Trophoblast cell (in vitro differentiated cells and primary cell): Measurements from ENCODE around the gene MED10.

Experiments
- DNase-seq, 2 donors: peaks; one replicate each; pipeline ENCODE4 v3.0.0-alpha.2; 2016
- H2AFZ ChIP-seq: 2 replicates; pipeline ENCODE4 v1.6.1; 2013; ENCODE audit warnings: low read length, moderate library complexity, mild to moderate bottlenecking; ENCODE audit not compliant: insufficient read depth, poor library complexity
- H2AK5ac ChIP-seq: 2 replicates; pipeline ENCODE4 v1.6.1; 2013; ENCODE audit warnings: mild to moderate bottlenecking, low read length
- H2BK120ac ChIP-seq: 2 replicates; pipeline ENCODE4 v1.6.1; 2013; ENCODE audit warnings: low read length, mild to moderate bottlenecking, moderate library complexity; ENCODE audit not compliant: insufficient read depth, poor library complexity
- H2BK12ac ChIP-seq: 2 replicates; pipeline ENCODE4 v1.6.1; 2013; ENCODE audit warnings: mild to moderate bottlenecking, low read length, moderate library complexity
- H2BK5ac ChIP-seq: 2 replicates; pipeline ENCODE4 v1.6.1; 2013; ENCODE audit warnings: low read length, low read depth, moderate library complexity, mild to moderate bottlenecking; ENCODE audit not compliant: poor library complexity
- H3K14ac ChIP-seq: 2 replicates; pipeline ENCODE4 v1.6.1; 2013; ENCODE audit warnings: mild to moderate bottlenecking, low read length
- H3K18ac ChIP-seq: 2 replicates; pipeline ENCODE4 v1.6.1; 2013; ENCODE audit warnings: mild to moderate bottlenecking, low read length
- H3K23ac ChIP-seq: 2 replicates; pipeline ENCODE4 v1.6.1; 2013; ENCODE audit warnings: low read length
- H3K27ac ChIP-seq: 2 replicates; pipeline ENCODE4 v1.5.1; 2013; ENCODE audit warnings: low read depth, mild to moderate bottlenecking, inconsistent platforms, low read length, moderate library complexity
- H3K27me3 ChIP-seq: 2 replicates; pipeline ENCODE4 v1.6.1; 2013; ENCODE audit warnings: inconsistent platforms, mild to moderate bottlenecking, low read length, moderate library complexity; ENCODE audit not compliant: insufficient read depth
- H3K36me3 ChIP-seq, 2 experiments: 1 replicate in 1 of 2; 2 replicates in 1 of 2; pipeline ENCODE4 v1.6.1; 2013; ENCODE audit warnings: low read length in 2 of 2, mild to moderate bottlenecking in 2 of 2, moderate library complexity in 1 of 2; ENCODE audit not compliant: insufficient read depth in 2 of 2, control insufficient read depth in 1 of 2
- H3K4ac ChIP-seq: 2 replicates; pipeline ENCODE4 v1.6.1; 2013; ENCODE audit warnings: low read depth, mild to moderate bottlenecking, low read length, moderate library complexity
- H3K4me1 ChIP-seq, 2 experiments: 1 replicate in 1 of 2; 2 replicates in 1 of 2; pipeline ENCODE4 v1.6.1; 2013; ENCODE audit warnings: low read length in 2 of 2, mild to moderate bottlenecking in 2 of 2, moderate library complexity in 1 of 2; ENCODE audit not compliant: insufficient read depth in 2 of 2, control insufficient read depth in 1 of 2
- H3K4me2 ChIP-seq: 2 replicates; pipeline ENCODE4 v1.6.1; 2013; ENCODE audit warnings: inconsistent platforms, mild to moderate bottlenecking, low read length, moderate library complexity
- H3K4me3 ChIP-seq: 2 replicates; pipeline ENCODE4 v1.5.1; 2013; ENCODE audit warnings: mild to moderate bottlenecking, low read depth, low read length, inconsistent platforms
- H3K79me1 ChIP-seq: one replicate; pipeline ENCODE4 v1.6.1; 2013; ENCODE audit warnings: low read length
- H3K79me2 ChIP-seq: 2 replicates; pipeline ENCODE4 v1.6.1; 2013; ENCODE audit warnings: low read length, mild to moderate bottlenecking; ENCODE audit not compliant: control insufficient read depth, insufficient read depth, poor library complexity
- H3K9ac ChIP-seq: 2 replicates; pipeline ENCODE4 v1.6.1; 2013; ENCODE audit warnings: mild to moderate bottlenecking, low read length
- H3K9me3 ChIP-seq: 2 replicates; pipeline ENCODE4 v1.6.1; 2013; ENCODE audit warnings: low read depth, mild to moderate bottlenecking, control low read depth, inconsistent platforms, low read length; ENCODE audit not compliant: insufficient read depth
- H4K12ac ChIP-seq: 2 replicates; pipeline ENCODE4 v1.6.1; 2013; ENCODE audit warnings: low read depth, mild to moderate bottlenecking, low read length, moderate library complexity
- H4K8ac ChIP-seq: 2 replicates; pipeline ENCODE4 v1.6.1; 2013; ENCODE audit warnings: low read depth, mild to moderate bottlenecking, low read length, moderate library complexity
- H4K91ac ChIP-seq: one replicate; pipeline ENCODE4 v1.6.1; 2013; ENCODE audit warnings: low read depth, mild to moderate bottlenecking, low read length, moderate library complexity
- WGBS: extraction: QIAGEN DNeasy Blood & Tissue Kit; methylation state at CpG from one replicate; pipeline ENCODE4 v1.1.7; 2013; ENCODE audit warnings: missing lambda C conversion rate; ENCODE audit not compliant: insufficient read length, insufficient coverage; ENCODE audit errors: extremely low coverage; 5-methylcytosine and 5-hydroxymethylcytosine counted together

Gene MED10

DNA sequence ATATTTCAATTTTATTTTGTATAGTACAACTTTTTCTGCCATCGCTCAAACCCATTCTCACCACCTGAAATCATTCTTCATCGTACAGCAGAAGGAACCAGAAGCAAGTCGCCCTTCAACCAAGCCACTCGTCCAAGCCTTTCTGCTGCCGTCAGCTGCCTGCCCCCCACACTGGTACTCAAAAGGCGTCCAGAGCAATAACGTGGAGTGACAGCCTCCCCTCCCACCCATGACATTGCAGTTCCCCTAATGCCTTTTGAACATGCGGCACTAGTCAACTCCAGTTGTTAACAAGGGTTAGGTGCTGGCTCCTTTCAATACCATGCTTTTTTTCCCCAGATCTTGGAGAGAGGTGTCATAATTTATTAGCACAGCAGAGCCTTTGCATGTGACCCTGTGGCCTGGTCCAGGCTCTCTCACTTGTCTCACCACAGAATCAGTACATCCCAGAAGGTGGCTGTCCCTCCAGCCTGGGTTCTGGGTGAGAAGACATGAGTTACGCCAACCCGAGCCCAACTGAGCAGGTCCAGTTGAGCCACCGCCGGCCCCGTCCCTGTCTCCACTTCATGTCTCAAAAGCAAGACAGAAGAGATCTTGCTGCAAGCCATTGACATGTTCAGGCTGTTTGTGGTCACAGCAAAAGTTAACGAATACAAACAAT, 20.4 kb upstream of the MED10 start:
- Histone ChIP-seq H4K12ac (no peak overlapping the region), H3K4me1 (peaks cover 0 to 3% of the 10 kb centered on the region in 2 experiments), H3K4ac (no peak overlapping the region), H3K36me3 (no peaks in the 10 kb centered on the region), H3K27ac (no peak overlapping the region), H2BK5ac (no peak overlapping the region), H3K79me2 (no peaks in the 10 kb centered on the region), H4K91ac (no peak overlapping the region), H3K23ac (no peak overlapping the region), H3K27me3 (no peaks in the 10 kb centered on the region), H3K9ac (no peak overlapping the region), H2AK5ac (no peak overlapping the region), H3K14ac (no peak overlapping the region), H4K8ac (no peak overlapping the region), H2AFZ (no peak overlapping the region), H3K9me3 (peaks cover 10% of the 10 kb centered on the region), H2BK12ac (no peak overlapping the region), H3K79me1 (no peaks in the 10 kb centered on the region), H3K4me3 (no peak overlapping the region), H3K4me2 (no peak overlapping the region), H3K18ac (no peak overlapping the region), H2BK120ac (no peak overlapping the region)
- no peak for DNase-seq
- WGBS: no CpG with 5 or more reads among the region's 14 CpGs

DNA sequence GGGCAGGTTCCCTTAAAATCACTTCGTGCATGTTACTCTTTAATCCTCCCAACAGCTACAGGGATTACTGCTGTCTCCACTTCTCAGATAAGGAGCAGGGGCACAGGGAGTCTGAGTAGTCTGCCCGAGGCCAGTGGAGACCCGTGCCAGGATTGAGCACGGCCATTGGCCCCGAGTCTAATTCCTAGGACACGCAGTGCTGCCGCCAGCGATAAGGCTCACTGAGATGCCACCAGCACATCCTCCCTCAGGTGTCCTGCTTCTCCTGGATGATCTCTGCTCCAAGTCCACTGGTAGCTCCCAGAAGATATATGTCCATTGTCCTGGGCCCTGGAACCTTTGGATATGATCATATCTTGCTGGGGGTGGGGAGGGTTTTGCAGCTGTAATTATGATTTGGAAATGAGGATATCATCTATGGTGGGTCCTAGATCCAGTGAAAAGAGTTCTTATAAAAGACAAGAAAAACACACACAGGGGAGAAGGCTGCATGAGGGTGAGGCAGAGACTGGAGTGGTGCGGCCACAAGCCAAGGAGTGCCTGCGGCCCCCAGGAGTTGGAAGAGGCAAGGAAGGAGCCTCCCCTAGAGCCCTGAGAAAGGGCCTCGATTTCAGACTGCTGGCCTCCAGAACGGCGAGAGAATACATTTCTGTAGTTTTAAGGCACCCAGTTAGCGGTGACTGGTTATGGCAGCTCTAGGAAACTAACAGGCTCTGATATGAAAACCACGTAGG, 19.4 kb upstream of the MED10 start:
- Histone ChIP-seq H3K27ac (no peak overlapping the region), H3K4ac (no peak overlapping the region), H3K9ac (no peak overlapping the region), H2BK120ac (no peak overlapping the region), H3K14ac (no peak overlapping the region), H3K27me3 (no peaks in the 10 kb centered on the region), H4K12ac (no peak overlapping the region), H3K23ac (no peak overlapping the region), H3K79me1 (no peaks in the 10 kb centered on the region), H3K18ac (no peak overlapping the region), H4K8ac (no peak overlapping the region), H3K79me2 (no peaks in the 10 kb centered on the region), H4K91ac (no peak overlapping the region), H2AFZ (no peak overlapping the region), H3K4me2 (no peak overlapping the region), H3K9me3 (peaks cover 10% of the 10 kb centered on the region), H3K4me1 (no peaks in the 10 kb centered on the region), H3K4me3 (no peak overlapping the region), H2BK5ac (no peak overlapping the region), H2AK5ac (no peak overlapping the region), H2BK12ac (no peak overlapping the region), H3K36me3 (no peaks in the 10 kb centered on the region)
- WGBS: no CpG with 5 or more reads among the region's 15 CpGs
- no peak for DNase-seq

- no CpG with 5 or more reads among the region's 11 CpGs for WGBS
- Histone ChIP-seq H4K8ac (no peak overlapping the region), H3K27ac (no peak overlapping the region), H3K23ac (no peak overlapping the region), H3K4ac (no peak overlapping the region), H3K9ac (no peak overlapping the region), H2BK120ac (no peak overlapping the region), H3K9me3 (peaks cover 12% of the 10 kb centered on the region), H3K18ac (no peak overlapping the region), H3K14ac (no peak overlapping the region), H3K4me2 (no peak overlapping the region), H3K36me3 (no peaks in the 10 kb centered on the region), H3K79me2 (no peaks in the 10 kb centered on the region), H3K4me3 (no peak overlapping the region), H4K12ac (no peak overlapping the region), H2BK5ac (no peak overlapping the region), H4K91ac (no peak overlapping the region), H2AFZ (no peak overlapping the region), H3K27me3 (no peaks in the 10 kb centered on the region), H2AK5ac (no peak overlapping the region), H3K79me1 (no peaks in the 10 kb centered on the region), H2BK12ac (no peak overlapping the region), H3K4me1 (no peaks in the 10 kb centered on the region)
- no peak for DNase-seq
Measured at GRCh38 chr5:6396836-6397535, 18.6 kb upstream of the MED10 start.

DNA sequence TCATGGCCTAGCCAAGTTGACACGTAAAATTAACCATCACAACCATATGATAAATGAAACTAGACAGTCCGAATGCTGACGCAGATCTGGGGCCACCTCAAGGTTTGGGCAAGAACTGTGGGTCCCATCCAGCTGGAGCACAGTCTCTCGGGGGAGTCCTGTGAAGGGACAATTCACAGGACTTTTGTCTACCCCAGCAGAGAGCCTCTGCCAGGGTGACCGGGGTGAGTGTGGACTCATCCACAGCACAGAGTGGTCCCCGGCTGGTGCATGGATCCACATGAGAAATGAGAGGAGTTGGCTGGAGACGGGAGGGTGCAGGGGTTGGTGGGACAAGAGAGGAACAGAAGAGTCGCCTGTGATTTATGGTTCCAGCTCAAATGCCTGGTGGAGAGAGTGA, 17.7 kb upstream of the MED10 start:
- H3K79me2 ChIP-seq: no peaks in the 10 kb centered on the region
- no peak overlapping the region for H2BK5ac ChIP-seq
- no peak overlapping the region for H3K4ac ChIP-seq
- H3K9me3 ChIP-seq: peaks cover 13% of the 10 kb centered on the region
- H3K27me3 ChIP-seq: no peaks in the 10 kb centered on the region
- no peak overlapping the region for H3K4me3 ChIP-seq
- H2BK120ac ChIP-seq: no peak overlapping the region
- no peak overlapping the region for H3K9ac ChIP-seq
- H3K4me2 ChIP-seq: no peak overlapping the region
- no peak overlapping the region for H3K27ac ChIP-seq
- H3K4me1 ChIP-seq: no peaks in the 10 kb centered on the region
- no CpG with 5 or more reads among the region's 8 CpGs for WGBS
- H2AFZ ChIP-seq: no peak overlapping the region
- H4K12ac ChIP-seq: no peak overlapping the region
- no peak overlapping the region for H4K8ac ChIP-seq
- no peaks in the 10 kb centered on the region for H3K36me3 ChIP-seq
- no peak overlapping the region for H3K14ac ChIP-seq
- no peak overlapping the region for H2AK5ac ChIP-seq
- DNase-seq: no peak
- no peak overlapping the region for H3K18ac ChIP-seq
- H3K79me1 ChIP-seq: no peaks in the 10 kb centered on the region
- peak overlapping the region; percentile 7 for H4K91ac ChIP-seq
- no peak overlapping the region for H3K23ac ChIP-seq
- H2BK12ac ChIP-seq: no peak overlapping the region
